ENCODE data around the gene CPEB1.

DNA sequence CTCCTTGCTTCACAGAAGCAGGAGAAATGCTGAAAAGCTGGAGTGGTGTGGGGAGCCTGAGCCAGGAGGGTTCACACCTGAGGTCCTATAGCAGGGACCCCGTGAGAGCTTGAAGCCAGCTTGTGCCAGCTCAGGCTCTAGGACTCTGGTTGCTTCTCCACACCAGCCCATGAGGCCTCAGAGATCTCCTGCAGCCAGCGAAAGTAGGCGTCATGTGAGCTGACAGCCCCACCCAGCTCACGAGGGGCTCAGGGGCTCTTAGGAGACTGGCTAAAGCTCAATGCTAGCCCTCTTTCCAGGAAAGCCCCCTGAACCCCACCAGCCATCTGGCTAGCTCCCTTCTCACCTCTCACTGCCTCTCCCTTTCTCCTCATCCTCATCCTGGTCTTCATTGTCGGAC is 16.9 kb upstream of the CPEB1 start:
- TF ChIP-seq ZNF362 (tag by site-specific recombination; IDR thresholded peaks at IDR 0.05) (no peak), ZNF23 (tag by site-specific recombination; IDR thresholded peaks at IDR 0.05; ENCODE audit: borderline replicate concordance) (no peak), ZNF580 (tag by site-specific recombination; IDR thresholded peaks at IDR 0.05) (no peak), ZBTB7A (tag by site-specific recombination; IDR thresholded peaks at IDR 0.05; ENCODE audit: low read depth) (no peak), ZNF169 (tag by site-specific recombination; IDR thresholded peaks at IDR 0.05) (no peak), CTCF (tag by site-specific recombination; IDR thresholded peaks at IDR 0.05) (no peak), TRIM28 (IDR thresholded peaks at IDR 0.05; ENCODE audit: borderline replicate concordance, low read length) (no peak), IKZF3 (tag by site-specific recombination; IDR thresholded peaks at IDR 0.05) (no peak), ZNF658 (tag by site-specific recombination; IDR thresholded peaks at IDR 0.05) (no peak), ZNF677 (tag by site-specific recombination; IDR thresholded peaks at IDR 0.05) (no peak)
- TF ChIP-seq, protein P1, sequence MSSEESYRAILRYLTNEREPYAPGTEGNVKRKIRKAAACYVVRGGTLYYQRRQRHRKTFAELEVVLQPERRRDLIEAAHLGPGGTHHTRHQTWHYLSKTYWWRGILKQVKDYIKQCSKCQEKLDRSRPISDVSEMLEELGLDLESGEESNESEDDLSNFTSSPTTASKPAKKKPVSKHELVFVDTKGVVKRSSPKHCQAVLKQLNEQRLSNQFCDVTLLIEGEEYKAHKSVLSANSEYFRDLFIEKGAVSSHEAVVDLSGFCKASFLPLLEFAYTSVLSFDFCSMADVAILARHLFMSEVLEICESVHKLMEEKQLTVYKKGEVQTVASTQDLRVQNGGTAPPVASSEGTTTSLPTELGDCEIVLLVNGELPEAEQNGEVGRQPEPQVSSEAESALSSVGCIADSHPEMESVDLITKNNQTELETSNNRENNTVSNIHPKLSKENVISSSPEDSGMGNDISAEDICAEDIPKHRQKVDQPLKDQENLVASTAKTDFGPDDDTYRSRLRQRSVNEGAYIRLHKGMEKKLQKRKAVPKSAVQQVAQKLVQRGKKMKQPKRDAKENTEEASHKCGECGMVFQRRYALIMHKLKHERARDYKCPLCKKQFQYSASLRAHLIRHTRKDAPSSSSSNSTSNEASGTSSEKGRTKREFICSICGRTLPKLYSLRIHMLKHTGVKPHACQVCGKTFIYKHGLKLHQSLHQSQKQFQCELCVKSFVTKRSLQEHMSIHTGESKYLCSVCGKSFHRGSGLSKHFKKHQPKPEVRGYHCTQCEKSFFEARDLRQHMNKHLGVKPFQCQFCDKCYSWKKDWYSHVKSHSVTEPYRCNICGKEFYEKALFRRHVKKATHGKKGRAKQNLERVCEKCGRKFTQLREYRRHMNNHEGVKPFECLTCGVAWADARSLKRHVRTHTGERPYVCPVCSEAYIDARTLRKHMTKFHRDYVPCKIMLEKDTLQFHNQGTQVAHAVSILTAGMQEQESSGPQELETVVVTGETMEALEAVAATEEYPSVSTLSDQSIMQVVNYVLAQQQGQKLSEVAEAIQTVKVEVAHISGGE (tag by site-specific recombination; conservative IDR thresholded peaks at IDR 0.05; ENCODE audit: low read depth): no peak
- TF ChIP-seq, protein P2, sequence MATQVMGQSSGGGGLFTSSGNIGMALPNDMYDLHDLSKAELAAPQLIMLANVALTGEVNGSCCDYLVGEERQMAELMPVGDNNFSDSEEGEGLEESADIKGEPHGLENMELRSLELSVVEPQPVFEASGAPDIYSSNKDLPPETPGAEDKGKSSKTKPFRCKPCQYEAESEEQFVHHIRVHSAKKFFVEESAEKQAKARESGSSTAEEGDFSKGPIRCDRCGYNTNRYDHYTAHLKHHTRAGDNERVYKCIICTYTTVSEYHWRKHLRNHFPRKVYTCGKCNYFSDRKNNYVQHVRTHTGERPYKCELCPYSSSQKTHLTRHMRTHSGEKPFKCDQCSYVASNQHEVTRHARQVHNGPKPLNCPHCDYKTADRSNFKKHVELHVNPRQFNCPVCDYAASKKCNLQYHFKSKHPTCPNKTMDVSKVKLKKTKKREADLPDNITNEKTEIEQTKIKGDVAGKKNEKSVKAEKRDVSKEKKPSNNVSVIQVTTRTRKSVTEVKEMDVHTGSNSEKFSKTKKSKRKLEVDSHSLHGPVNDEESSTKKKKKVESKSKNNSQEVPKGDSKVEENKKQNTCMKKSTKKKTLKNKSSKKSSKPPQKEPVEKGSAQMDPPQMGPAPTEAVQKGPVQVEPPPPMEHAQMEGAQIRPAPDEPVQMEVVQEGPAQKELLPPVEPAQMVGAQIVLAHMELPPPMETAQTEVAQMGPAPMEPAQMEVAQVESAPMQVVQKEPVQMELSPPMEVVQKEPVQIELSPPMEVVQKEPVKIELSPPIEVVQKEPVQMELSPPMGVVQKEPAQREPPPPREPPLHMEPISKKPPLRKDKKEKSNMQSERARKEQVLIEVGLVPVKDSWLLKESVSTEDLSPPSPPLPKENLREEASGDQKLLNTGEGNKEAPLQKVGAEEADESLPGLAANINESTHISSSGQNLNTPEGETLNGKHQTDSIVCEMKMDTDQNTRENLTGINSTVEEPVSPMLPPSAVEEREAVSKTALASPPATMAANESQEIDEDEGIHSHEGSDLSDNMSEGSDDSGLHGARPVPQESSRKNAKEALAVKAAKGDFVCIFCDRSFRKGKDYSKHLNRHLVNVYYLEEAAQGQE (tag by site-specific recombination; IDR thresholded peaks at IDR 0.05): no peak
- TF ChIP-seq, protein P3, sequence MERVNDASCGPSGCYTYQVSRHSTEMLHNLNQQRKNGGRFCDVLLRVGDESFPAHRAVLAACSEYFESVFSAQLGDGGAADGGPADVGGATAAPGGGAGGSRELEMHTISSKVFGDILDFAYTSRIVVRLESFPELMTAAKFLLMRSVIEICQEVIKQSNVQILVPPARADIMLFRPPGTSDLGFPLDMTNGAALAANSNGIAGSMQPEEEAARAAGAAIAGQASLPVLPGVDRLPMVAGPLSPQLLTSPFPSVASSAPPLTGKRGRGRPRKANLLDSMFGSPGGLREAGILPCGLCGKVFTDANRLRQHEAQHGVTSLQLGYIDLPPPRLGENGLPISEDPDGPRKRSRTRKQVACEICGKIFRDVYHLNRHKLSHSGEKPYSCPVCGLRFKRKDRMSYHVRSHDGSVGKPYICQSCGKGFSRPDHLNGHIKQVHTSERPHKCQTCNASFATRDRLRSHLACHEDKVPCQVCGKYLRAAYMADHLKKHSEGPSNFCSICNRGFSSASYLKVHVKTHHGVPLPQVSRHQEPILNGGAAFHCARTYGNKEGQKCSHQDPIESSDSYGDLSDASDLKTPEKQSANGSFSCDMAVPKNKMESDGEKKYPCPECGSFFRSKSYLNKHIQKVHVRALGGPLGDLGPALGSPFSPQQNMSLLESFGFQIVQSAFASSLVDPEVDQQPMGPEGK (tag by site-specific recombination; IDR thresholded peaks at IDR 0.05): no peak

All from HEK293 (cell line).